CD4-positive, alpha-beta T cell treated with Interleukin-15 for 1 hour (primary cell): Measurements from ENCODE around the gene PI4K2B.
"Not testable (repeated sequence)": the region's sequence is repeated elsewhere in the genome, so short reads cannot be mapped to it uniquely, and the experiment has no call there.

Source experiments
- DNase-seq: peaks from one replicate; pipeline ENCODE4 v3.0.0-alpha.2; 2020

The PI4K2B gene

GRCh38 chr4:25233737-25234389, at the start of gene PI4K2B:
TSS of gene PI4K2B (plus strand) at chr4:25234033. CDS start at chr4:25234164, 131 bp downstream.
- DNase-seq, result peak; percentile 93

GRCh38 chr4:25184056-25184455, 49.8 kb upstream of the PI4K2B start:
- DNase-seq, result no peak

- DNase-seq, result no peak
Measured at GRCh38 chr4:25190407-25190806, 43.4 kb upstream of the PI4K2B start.

GRCh38 chr4:25198713-25199112, 35.1 kb upstream of the PI4K2B start:
- DNase-seq, result no peak

GRCh38 chr4:25207997-25208396, 25.8 kb upstream of the PI4K2B start:
- no peak for DNase-seq

- DNase-seq, result no peak
Measured at GRCh38 chr4:25209702-25210101, 24.1 kb upstream of the PI4K2B start.

GRCh38 chr4:25211721-25212120, 22.1 kb upstream of the PI4K2B start:
- DNase-seq, result no peak

- DNase-seq, result no peak
Measured at GRCh38 chr4:25212822-25213221, 21.0 kb upstream of the PI4K2B start.

GRCh38 chr4:25213347-25213979, 20.4 kb upstream of the PI4K2B start:
- no peak for DNase-seq

GRCh38 chr4:25214750-25215149, 19.1 kb upstream of the PI4K2B start:
- DNase-seq, result not testable (repeated sequence)

- DNase-seq, result no peak
Measured at GRCh38 chr4:25215511-25215910, 18.3 kb upstream of the PI4K2B start.

GRCh38 chr4:25221377-25221776, 12.5 kb upstream of the PI4K2B start:
- no peak for DNase-seq

- DNase-seq, result no peak
Measured at GRCh38 chr4:25223802-25224375, 9.9 kb upstream of the PI4K2B start.

- no peak for DNase-seq
Measured at GRCh38 chr4:25229804-25230203, 4.0 kb upstream of the PI4K2B start.

GRCh38 chr4:25233194-25233593, 639 bp upstream of the PI4K2B start:
- DNase-seq, result no peak

- peak; percentile 54 for DNase-seq
Measured at GRCh38 chr4:25234390-25235370, 847 bp downstream of the PI4K2B start.

- no peak for DNase-seq
Measured at GRCh38 chr4:25235401-25235800, 1.6 kb downstream of the PI4K2B start.

- not testable (repeated sequence) for DNase-seq
Measured at GRCh38 chr4:25236030-25236429, 2.2 kb downstream of the PI4K2B start.

GRCh38 chr4:25236971-25237370, 3.1 kb downstream of the PI4K2B start:
- no peak for DNase-seq

GRCh38 chr4:25238052-25238451, 4.2 kb downstream of the PI4K2B start:
- no peak for DNase-seq

- DNase-seq, result not testable (repeated sequence)
Measured at GRCh38 chr4:25239528-25239927, 5.7 kb downstream of the PI4K2B start.

GRCh38 chr4:25240754-25241210, 6.9 kb downstream of the PI4K2B start:
- peak; percentile 53 for DNase-seq

- not testable (repeated sequence) for DNase-seq
Measured at GRCh38 chr4:25242195-25242594, 8.4 kb downstream of the PI4K2B start.
